Spleen (tissue), 11 donors: ENCODE data around the gene USP30. TPM values are rescaled to one million over a fixed set of nuclear protein-coding genes. Genes with fewer than 3 reads are reported as not detected.
A peak's percentile ranks its signal among the peaks of the same experiment; 100 is the strongest.

Experiments
- DNase-seq: peaks from one replicate; pipeline ENCODE4 v3.0.0-alpha.2; 2020
- H3K27ac ChIP-seq, 8 donors: fragments of 200-600 bp; sonication (generic) in 7 of 8; 1 replicate in 4 of 8; 2 replicates in 4 of 8; pipeline versions ENCODE4 v1.5.0 to v1.8.0; 2016 to 2021; ENCODE audit warnings: inconsistent platforms in 4 of 8, mild to moderate bottlenecking in 4 of 8, moderate library complexity in 1 of 8
- H3K27me3 ChIP-seq, 7 donors: fragments of 200-600 bp; sonication (generic) in 6 of 7; replicated peaks in 1 of 7; 1 replicate in 4 of 7; 2 replicates in 3 of 7; pipeline versions ENCODE4 v1.5.0 to v1.8.0; 2016 to 2021; ENCODE audit warnings: inconsistent platforms in 3 of 7, mild to moderate bottlenecking in 1 of 7
- H3K36me3 ChIP-seq, 6 donors: fragments of 200-600 bp; sonication (generic) in 5 of 6; 1 replicate in 4 of 6; 2 replicates in 2 of 6; pipeline versions ENCODE4 v1.5.0 to v1.8.0; 2016 to 2021; ENCODE audit warnings: inconsistent platforms in 2 of 6
- H3K4me1 ChIP-seq, 6 donors: fragments of 200-600 bp; sonication (generic) in 5 of 6; 1 replicate in 3 of 6; 2 replicates in 3 of 6; pipeline versions ENCODE4 v1.5.0 to v1.8.0; 2016 to 2021; ENCODE audit warnings: inconsistent platforms in 3 of 6
- H3K4me3 ChIP-seq, 8 donors: fragments of 200-600 bp; sonication (generic) in 7 of 8; 1 replicate in 4 of 8; 2 replicates in 4 of 8; pipeline versions ENCODE4 v1.5.0 to v1.8.0; 2016 to 2021; ENCODE audit warnings: inconsistent platforms in 4 of 8, mild to moderate bottlenecking in 4 of 8, moderate library complexity in 2 of 8
- H3K9me3 ChIP-seq, 8 donors: fragments of 200-600 bp; sonication (generic) in 7 of 8; 1 replicate in 4 of 8; 2 replicates in 4 of 8; pipeline versions ENCODE4 v1.5.0 to v1.8.0; 2016 to 2021; ENCODE audit warnings: inconsistent platforms in 4 of 8
- POLR2A ChIP-seq, 3 donors: fragments of 450-650 bp; IDR thresholded peaks; one replicate each; pipeline ENCODE4 v1.5.1; 2017; ENCODE audit warnings: antibody characterized with exemption in 3 of 3, mild to moderate bottlenecking in 1 of 3
- POLR2AphosphoS5 ChIP-seq, 3 donors: sonication (generic); formaldehyde crosslinking; IDR thresholded peaks; one replicate each; pipeline ENCODE4 v1.5.1; 2017; ENCODE audit warnings: antibody characterized with exemption in 3 of 3
- WGBS, 5 donors: extraction: QIAGEN DNeasy Blood & Tissue Kit in 3 of 5; methylation state at CpG; one replicate each; pipeline versions ENCODE4 v1.1.5 to v1.1.7; 2013 to 2018; 5-methylcytosine and 5-hydroxymethylcytosine counted together
- intact Hi-C: fragments of 100-400 bp; cut with DNase I; formaldehyde crosslinking; loops from one replicate; pipeline ENCODE4 v1.15.0; 2023; ENCODE audit warnings: low total_unique reads
- polyA plus RNA-seq, 3 donors: library from polyadenylated mRNA; stranded (reverse); fragments of 200-250 nt; gene quantifications; one replicate each; pipeline ENCODE4 v1.2.1, GENCODE V29; 2013
- total RNA-seq, 7 donors: library from RNA; depleted of rRNA in 3 of 7; stranded (reverse); fragments of >200 nt in 3 of 7; fragmentation: NEBNext Ultra II Directional in 4 of 7; extraction: Animal tissue kit (Norgen Biotek cat#: 25700) in 4 of 7; gene quantifications; one replicate each; pipeline versions ENCODE4 v1.1.0 to v1.2.1, GENCODE V29; 2016 to 2021
- TF ChIP-seq, protein P1 (sequence below), 11 experiments: fragments of 200-600 bp in 7 of 11; fragments of 450-650 bp in 4 of 11; sonication (generic) in 4 of 11; IDR thresholded peaks in 8 of 11; conservative IDR thresholded peaks in 3 of 11; 1 replicate in 7 of 11; 2 replicates in 4 of 11; pipeline versions ENCODE4 v1.4.0 to v1.8.0; 2016 to 2021; ENCODE audit warnings: antibody characterized with exemption in 11 of 11, inconsistent platforms in 4 of 11, mild to moderate bottlenecking in 1 of 11
- donor health status: healthy with polysubstance abuse.
- donor health status: DM: no; HTN: no; CAD: no; lungs with moderate emphysema.
- donor health status: DM: no; HTN: no; CAD: no.
- donor health status: Bipolar disorder and iron deficiency.
- donor health status: healthy.
- donor health status: DM: no; HTN: no; CAD: no.
- donor health status: DM: yes; HTN: yes; CAD: no.

USP30 gene
- total and polyA plus RNA-seq, 10 donors = 3.9 to 23.2 (median 11.5) TPM

DNA sequence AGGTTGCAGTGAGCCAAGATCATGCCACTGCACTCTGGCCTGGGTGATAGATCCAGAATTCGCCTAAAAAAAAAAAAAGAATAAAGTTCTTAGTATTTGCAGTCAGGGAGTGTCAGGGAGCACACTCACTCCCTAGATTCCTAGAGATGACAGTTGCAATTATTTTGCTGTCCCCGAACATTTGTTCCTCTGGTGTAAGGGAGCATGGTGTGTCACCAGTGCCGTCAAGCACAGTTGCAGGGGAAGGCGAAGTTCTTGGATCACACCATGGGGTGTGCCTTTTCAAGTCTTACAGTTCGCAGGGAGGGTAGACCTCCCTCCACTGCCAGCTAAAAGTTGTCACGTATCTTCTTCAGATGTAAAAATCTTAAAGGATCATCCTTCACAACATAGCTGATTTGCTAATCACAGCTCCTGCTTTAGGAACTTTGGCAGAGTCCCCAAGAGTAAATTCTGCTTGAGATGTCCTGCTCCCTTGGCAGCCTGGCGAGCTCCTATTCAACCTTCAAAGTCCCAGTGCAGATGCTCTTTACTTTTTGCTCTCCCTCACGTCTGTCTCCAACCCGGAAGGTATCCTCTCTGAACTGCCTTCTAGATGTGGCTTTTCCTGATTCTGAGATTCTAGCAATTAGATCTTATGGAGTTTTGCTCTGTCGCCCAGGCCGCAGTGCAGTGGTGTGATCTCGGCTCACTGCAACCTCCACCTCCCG lies 75.3 kb downstream of the USP30 start:
- peak overlapping the region in 1 of 8 donors; percentile 7 for H3K27ac ChIP-seq
- H3K27me3 ChIP-seq = no peaks in the 10 kb centered on the region
- intact Hi-C loops = no loop called here
- DNase-seq = no peak
- no peaks in the 10 kb centered on the region for H3K36me3 ChIP-seq
- H3K4me1 ChIP-seq = peaks cover 0 to 3% (median 0%) of the 10 kb centered on the region in 6 donors
- WGBS, 5 donors = 89 to 95% (median 91%) methylated on average over 13 of the region's 13 CpGs
- TF ChIP-seq, protein P1, sequence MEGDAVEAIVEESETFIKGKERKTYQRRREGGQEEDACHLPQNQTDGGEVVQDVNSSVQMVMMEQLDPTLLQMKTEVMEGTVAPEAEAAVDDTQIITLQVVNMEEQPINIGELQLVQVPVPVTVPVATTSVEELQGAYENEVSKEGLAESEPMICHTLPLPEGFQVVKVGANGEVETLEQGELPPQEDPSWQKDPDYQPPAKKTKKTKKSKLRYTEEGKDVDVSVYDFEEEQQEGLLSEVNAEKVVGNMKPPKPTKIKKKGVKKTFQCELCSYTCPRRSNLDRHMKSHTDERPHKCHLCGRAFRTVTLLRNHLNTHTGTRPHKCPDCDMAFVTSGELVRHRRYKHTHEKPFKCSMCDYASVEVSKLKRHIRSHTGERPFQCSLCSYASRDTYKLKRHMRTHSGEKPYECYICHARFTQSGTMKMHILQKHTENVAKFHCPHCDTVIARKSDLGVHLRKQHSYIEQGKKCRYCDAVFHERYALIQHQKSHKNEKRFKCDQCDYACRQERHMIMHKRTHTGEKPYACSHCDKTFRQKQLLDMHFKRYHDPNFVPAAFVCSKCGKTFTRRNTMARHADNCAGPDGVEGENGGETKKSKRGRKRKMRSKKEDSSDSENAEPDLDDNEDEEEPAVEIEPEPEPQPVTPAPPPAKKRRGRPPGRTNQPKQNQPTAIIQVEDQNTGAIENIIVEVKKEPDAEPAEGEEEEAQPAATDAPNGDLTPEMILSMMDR (IDR thresholded peaks at IDR 0.05 in 8 of 11, conservative IDR thresholded peaks at IDR 0.05 in 3 of 11) = no peak
- TF ChIP-seq POLR2A (IDR thresholded peaks at IDR 0.05) (no peak), POLR2AphosphoS5 (IDR thresholded peaks at IDR 0.05) (no peak)
- H3K4me3 ChIP-seq = no peak overlapping the region
- H3K9me3 ChIP-seq = no peaks in the 10 kb centered on the region

DNA sequence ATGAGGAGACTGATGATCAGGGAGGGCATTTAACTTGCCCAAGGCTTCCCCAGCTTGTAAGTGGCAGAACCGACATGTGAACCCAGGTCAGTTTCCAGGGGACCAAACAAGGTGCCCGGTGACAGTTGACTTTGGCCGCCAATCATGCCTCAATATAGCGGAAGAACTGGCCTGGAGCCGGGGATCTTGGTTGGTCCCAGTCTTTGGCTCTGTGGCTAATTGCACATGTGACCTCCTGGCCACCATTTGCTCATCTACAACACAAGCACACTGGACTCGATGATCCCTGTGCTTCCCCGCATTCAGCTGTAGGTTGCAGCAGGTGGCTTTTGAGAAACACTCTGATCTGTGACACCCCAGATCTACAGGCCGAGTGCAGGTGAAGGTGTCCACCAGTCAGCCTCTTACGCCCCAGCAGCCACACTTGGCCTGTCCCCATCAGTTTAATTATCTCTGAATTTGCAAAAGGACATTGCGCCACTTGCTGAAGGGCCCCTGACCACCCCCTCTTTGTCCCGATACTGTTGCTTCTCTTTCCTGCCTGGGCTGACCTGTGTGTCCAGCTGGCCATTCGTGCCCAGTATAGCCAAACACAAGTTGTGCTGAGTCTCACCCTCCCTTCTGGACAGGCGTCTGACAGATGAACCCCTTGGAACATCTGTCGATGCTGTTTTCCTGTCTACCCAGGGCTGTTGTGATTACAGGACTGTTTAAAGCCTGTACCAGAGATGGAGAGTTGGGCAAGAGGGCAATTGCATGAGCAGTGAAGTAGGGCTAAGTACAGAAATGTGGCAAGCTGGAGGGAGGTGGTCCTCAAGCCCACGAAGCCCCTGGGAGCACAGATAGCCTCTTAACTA lies 78.1 kb downstream of the USP30 start:
- no peak for DNase-seq
- H3K4me1 ChIP-seq = peaks cover 0 to 6% (median 2%) of the 10 kb centered on the region in 6 donors
- no peak overlapping the region for H3K27ac ChIP-seq
- intact Hi-C loops = no loop called here
- TF ChIP-seq POLR2A (IDR thresholded peaks at IDR 0.05) (no peak), POLR2AphosphoS5 (IDR thresholded peaks at IDR 0.05) (no peak)
- no peaks in the 10 kb centered on the region for H3K36me3 ChIP-seq
- H3K27me3 ChIP-seq = no peaks in the 10 kb centered on the region
- H3K9me3 ChIP-seq = no peaks in the 10 kb centered on the region
- no peak overlapping the region for H3K4me3 ChIP-seq
- 71 to 86% (median 77%) methylated on average over 12 to 15 of the region's 15 CpGs for WGBS, 5 donors

DNA sequence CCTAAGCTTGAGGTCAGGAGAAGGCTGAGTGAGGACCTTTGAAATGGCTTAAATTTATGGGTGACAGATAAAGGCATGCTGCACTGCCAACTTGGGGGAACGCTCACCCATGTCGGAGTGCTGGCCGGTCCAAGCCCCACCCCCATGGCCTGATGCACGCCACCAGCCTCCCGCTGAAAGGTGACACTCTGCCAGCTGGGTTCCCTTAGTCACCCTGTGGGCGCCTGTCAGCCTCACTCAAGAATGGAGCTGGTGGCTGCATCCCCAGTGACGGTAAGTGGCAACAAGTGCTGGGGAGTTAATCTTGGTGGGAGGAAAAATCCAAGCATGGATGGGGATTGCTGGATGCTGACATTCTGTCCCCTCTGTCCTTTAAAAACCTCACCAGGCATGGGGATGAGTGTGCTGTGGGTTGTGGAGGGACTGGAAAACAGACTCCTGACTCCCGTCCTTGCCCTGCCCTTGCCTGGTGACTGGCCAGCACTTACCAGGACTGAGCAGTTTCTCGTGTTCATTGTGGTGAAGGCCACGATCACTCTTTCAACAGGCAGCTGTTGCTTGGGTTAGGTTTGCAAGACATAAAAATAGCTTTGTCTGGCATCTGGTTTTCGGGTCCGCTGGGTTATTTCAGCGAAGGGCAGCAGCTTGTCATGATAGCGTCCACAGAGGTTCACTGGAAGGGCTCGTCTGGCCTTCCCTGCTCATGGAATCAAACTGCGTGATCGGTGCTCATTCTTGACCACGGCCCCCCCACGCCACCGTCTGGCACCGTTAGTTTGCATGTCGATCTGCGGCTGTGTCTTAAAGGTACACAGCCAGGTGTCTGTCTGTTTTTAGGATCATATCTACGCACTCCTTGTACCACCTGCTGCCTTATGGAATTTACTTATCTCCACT lies 79.0 kb downstream of the USP30 start:
- no peaks in the 10 kb centered on the region for H3K27me3 ChIP-seq
- peaks cover 0 to 9% (median 6%) of the 10 kb centered on the region in 8 donors for H3K9me3 ChIP-seq
- WGBS, 5 donors = 68 to 79% (median 71%) methylated on average over 20 to 24 of the region's 24 CpGs
- peaks cover 0 to 6% (median 0%) of the 10 kb centered on the region in 6 donors for H3K4me1 ChIP-seq
- H3K36me3 ChIP-seq = no peaks in the 10 kb centered on the region
- H3K27ac ChIP-seq = peak overlapping the region in 1 of 8 donors; percentile 14
- no peak for DNase-seq
- peak overlapping the region in 1 of 8 donors; percentile 2 for H3K4me3 ChIP-seq
- TF ChIP-seq POLR2A (IDR thresholded peaks at IDR 0.05) = no peak
- intact Hi-C loops = no loop called here

DNA sequence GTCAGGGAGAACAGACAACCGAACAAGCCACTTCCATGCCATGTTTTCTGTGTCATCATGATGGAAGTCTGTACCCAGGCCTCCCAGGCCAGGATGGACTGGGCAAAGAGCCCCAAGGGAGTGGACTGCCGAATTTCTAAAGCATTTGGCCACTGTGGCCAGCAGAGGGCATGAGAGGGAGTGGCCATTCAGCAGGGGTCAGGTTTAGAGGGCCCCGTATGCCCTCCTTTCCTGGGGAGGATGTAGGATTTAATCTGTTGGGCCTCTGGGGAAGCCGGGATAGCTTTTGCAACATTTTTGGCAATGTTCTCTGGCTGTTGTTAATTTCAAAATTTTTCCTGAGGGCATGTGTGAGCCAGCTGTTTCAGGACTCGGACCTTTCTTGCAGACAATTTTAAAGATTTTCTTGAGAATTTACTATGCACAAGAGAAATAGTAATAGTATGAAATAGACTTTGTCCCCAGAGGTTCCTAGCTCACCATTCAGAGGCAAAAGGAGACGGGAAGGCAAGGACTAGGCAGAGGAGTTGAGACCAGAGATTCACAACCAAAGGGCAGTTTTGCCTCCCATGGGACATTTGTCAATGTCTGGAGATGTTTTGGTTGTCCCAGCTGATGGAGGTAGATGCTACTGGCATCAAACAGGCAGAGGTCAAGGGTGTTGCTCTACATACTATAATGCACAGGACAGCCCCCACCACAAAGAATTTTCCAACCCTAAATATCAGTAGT lies 82.0 kb downstream of the USP30 start:
- no peaks in the 10 kb centered on the region for H3K36me3 ChIP-seq
- DNase-seq = peak; percentile 75
- H3K4me1 ChIP-seq = peaks cover 0 to 12% (median 5%) of the 10 kb centered on the region in 6 donors
- H3K9me3 ChIP-seq = peaks cover 0 to 11% (median 6%) of the 10 kb centered on the region in 8 donors
- TF ChIP-seq POLR2AphosphoS5 (IDR thresholded peaks at IDR 0.05) (peak in 2 of 3 donors; percentile 66 to 73), POLR2A (IDR thresholded peaks at IDR 0.05) (no peak)
- TF ChIP-seq, protein P1 (IDR thresholded peaks at IDR 0.05 in 8 of 11, conservative IDR thresholded peaks at IDR 0.05 in 3 of 11) = peak in 10 of 11 experiments; percentile 16 to 61 (median 51)
- 49 to 56% (median 51%) methylated on average over 6 of the region's 6 CpGs for WGBS, 5 donors
- intact Hi-C loops = no loop called here
- peak overlapping the region in 4 of 8 donors; percentile 28 to 67 (median 45) for H3K27ac ChIP-seq
- H3K27me3 ChIP-seq = peaks cover 0 to 5% (median 0%) of the 10 kb centered on the region in 7 donors
- no peak overlapping the region for H3K4me3 ChIP-seq
